ENCODE results near the gene SIVA1. TPM values are rescaled to one million over a fixed set of nuclear protein-coding genes. Genes with fewer than 3 reads are reported as not detected.

The SIVA1 gene
- total and polyA plus RNA-seq, 9 of the 15 experiments (the other 6 are each of a cell fraction or from before 2014, with no cell fraction given) = 4.2 to 186 (median 54.2) TPM

DNA sequence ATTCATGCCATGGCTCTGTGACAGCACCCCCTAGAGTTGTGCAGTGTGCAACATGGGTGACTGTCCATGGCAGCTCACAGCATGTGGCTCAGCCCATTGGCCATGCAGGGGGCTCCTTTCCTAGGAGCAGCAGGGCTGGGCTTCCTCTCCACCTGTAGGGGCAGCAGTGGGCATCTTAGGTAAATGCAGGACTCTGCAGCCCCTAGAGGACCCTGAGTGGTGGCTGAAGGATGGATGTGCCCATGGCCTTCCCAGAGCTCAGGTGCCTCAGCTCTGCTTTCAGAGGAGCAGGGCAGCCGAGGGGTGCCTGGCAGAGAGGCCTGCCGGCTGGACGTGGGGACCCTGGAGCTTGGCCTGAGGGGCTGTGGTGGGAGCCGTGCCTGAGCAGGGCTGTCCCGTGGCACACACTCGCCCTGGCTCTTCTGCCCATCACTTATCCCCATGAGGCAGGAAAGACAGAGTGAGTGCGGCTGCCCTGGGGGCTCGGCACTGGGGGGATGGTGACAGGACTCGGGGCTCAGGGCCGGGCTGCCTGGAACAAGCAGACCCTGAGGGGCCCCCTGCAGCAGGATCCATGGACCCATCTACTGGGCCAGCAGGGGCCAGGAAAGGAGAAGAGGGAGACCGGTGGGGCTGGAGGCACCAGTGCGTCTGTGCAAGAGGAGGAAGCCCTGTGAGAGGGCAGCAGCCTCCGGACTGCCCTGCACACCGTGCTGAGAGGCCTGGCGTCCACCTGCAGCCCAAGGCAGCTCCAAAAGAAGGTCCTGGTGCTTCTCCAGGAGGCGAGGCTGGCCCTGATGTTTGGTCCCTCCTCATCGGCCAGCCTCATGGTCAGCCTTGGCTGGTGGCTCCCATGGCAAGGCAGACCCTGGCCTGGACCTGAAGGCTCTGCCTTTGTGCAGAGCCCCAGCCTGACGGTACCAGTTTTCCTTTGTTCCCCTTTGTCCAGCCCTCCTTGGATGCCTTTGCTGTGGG is 21.3 kb upstream of the SIVA1 start:
- H3K4me1 ChIP-seq (replicated peaks in 1 of 2; ENCODE audit: control insufficient read depth in 2 of 2, insufficient read depth in 2 of 2, low read length in 2 of 2) = peaks cover 9 to 87% of the 10 kb centered on the region in 2 experiments
- TF ChIP-seq, protein P1, sequence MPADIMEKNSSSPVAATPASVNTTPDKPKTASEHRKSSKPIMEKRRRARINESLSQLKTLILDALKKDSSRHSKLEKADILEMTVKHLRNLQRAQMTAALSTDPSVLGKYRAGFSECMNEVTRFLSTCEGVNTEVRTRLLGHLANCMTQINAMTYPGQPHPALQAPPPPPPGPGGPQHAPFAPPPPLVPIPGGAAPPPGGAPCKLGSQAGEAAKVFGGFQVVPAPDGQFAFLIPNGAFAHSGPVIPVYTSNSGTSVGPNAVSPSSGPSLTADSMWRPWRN (IDR thresholded peaks at IDR 0.05; ENCODE audit: low read depth) = no peak
- TF ChIP-seq, protein P2, sequence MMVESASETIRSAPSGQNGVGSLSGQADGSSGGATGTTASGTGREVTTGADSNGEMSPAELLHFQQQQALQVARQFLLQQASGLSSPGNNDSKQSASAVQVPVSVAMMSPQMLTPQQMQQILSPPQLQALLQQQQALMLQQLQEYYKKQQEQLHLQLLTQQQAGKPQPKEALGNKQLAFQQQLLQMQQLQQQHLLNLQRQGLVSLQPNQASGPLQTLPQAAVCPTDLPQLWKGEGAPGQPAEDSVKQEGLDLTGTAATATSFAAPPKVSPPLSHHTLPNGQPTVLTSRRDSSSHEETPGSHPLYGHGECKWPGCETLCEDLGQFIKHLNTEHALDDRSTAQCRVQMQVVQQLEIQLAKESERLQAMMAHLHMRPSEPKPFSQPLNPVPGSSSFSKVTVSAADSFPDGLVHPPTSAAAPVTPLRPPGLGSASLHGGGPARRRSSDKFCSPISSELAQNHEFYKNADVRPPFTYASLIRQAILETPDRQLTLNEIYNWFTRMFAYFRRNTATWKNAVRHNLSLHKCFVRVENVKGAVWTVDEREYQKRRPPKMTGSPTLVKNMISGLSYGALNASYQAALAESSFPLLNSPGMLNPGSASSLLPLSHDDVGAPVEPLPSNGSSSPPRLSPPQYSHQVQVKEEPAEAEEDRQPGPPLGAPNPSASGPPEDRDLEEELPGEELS (CRISPR knock-in tag; IDR thresholded peaks at IDR 0.05; ENCODE audit: borderline replicate concordance) = no peak
- TF ChIP-seq, protein P3, sequence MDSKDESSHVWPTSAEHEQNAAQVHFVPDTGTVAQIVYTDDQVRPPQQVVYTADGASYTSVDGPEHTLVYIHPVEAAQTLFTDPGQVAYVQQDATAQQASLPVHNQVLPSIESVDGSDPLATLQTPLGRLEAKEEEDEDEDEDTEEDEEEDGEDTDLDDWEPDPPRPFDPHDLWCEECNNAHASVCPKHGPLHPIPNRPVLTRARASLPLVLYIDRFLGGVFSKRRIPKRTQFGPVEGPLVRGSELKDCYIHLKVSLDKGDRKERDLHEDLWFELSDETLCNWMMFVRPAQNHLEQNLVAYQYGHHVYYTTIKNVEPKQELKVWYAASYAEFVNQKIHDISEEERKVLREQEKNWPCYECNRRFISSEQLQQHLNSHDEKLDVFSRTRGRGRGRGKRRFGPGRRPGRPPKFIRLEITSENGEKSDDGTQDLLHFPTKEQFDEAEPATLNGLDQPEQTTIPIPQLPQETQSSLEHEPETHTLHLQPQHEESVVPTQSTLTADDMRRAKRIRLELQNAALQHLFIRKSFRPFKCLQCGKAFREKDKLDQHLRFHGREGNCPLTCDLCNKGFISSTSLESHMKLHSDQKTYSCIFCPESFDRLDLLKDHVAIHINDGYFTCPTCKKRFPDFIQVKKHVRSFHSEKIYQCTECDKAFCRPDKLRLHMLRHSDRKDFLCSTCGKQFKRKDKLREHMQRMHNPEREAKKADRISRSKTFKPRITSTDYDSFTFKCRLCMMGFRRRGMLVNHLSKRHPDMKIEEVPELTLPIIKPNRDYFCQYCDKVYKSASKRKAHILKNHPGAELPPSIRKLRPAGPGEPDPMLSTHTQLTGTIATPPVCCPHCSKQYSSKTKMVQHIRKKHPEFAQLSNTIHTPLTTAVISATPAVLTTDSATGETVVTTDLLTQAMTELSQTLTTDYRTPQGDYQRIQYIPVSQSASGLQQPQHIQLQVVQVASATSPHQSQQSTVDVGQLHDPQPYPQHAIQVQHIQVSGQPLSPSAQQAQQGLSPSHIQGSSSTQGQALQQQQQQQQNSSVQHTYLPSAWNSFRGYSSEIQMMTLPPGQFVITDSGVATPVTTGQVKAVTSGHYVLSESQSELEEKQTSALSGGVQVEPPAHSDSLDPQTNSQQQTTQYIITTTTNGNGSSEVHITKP (IDR thresholded peaks at IDR 0.05; ENCODE audit: partially characterized antibody) = peak; percentile 66
- no peak for TF ChIP-seq POU5F1 (IDR thresholded peaks at IDR 0.05; ENCODE audit: borderline replicate concordance, low read depth, low read length, partially characterized antibody)
- no peak for TF ChIP-seq MYNN (IDR thresholded peaks at IDR 0.05)
- TF ChIP-seq MYNN (CRISPR knock-in tag; IDR thresholded peaks at IDR 0.05) = no peak
- TF ChIP-seq, protein P4, sequence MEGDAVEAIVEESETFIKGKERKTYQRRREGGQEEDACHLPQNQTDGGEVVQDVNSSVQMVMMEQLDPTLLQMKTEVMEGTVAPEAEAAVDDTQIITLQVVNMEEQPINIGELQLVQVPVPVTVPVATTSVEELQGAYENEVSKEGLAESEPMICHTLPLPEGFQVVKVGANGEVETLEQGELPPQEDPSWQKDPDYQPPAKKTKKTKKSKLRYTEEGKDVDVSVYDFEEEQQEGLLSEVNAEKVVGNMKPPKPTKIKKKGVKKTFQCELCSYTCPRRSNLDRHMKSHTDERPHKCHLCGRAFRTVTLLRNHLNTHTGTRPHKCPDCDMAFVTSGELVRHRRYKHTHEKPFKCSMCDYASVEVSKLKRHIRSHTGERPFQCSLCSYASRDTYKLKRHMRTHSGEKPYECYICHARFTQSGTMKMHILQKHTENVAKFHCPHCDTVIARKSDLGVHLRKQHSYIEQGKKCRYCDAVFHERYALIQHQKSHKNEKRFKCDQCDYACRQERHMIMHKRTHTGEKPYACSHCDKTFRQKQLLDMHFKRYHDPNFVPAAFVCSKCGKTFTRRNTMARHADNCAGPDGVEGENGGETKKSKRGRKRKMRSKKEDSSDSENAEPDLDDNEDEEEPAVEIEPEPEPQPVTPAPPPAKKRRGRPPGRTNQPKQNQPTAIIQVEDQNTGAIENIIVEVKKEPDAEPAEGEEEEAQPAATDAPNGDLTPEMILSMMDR (IDR thresholded peaks at IDR 0.05 in 2 of 3, conservative IDR thresholded peaks at IDR 0.05 in 1 of 3; ENCODE audit: insufficient read depth in 2 of 3, low read depth in 1 of 3, low read length in 3 of 3) = peak; percentile 64 to 96 (median 66)
- TF ChIP-seq CBX3 (IDR thresholded peaks at IDR 0.05; ENCODE audit: borderline replicate concordance in 1 of 2, low read length in 2 of 2) = 0 out of 3 replicates have a peak, but pooled peaks of 1 of the 2 experiments have one; percentile 23
- no peak for TF ChIP-seq ZKSCAN3 (CRISPR knock-in tag; IDR thresholded peaks at IDR 0.05)

More for the DNA sequence above, 21.3 kb upstream of the SIVA1 start:
- CTCF ChIA-PET (ENCODE audit: low intra/inter-chr PET ratio) = no interaction called here
- POLR2A ChIA-PET = interaction anchor here (0.6 to 1.1 kb wide), 2 partner anchors 21 to 91 kb away, joined by 3 read pairs; partner anchors contain the start of gene SIVA1
- peak; percentile 69 for ATAC-seq
- Histone ChIP-seq H3K27me3 (ENCODE audit: control insufficient read depth in 2 of 2, insufficient read depth in 2 of 2, low read length in 2 of 2) (no peaks in the 10 kb centered on the region), H3K9ac (ENCODE audit: insufficient read depth in 1 of 2, low read depth in 2 of 2, low read length in 2 of 2) (peak overlapping the region in 1 of 2 experiments; percentile 45; a peak in 2 of 4 replicates), H3K9me1 (ENCODE audit: control insufficient read depth, insufficient read depth, low read length) (peaks cover 4% of the 10 kb centered on the region), H3K79me2 (ENCODE audit: control insufficient read depth, insufficient read depth, low read length) (peaks cover 3% of the 10 kb centered on the region; the same call in 1 of the 3 replicates), H3K4me3 (no peak overlapping the region), H2AFZ (ENCODE audit: low read depth, low read length) (no peak overlapping the region), H3K36me3 (ENCODE audit: control insufficient read depth, insufficient read depth, low read length) (no peaks in the 10 kb centered on the region), H3K27ac (ENCODE audit: extremely low read depth, low read depth, low read length) (no peak overlapping the region), H4K20me1 (replicated peaks; ENCODE audit: control insufficient read depth, insufficient read depth, low read length) (no peaks in the 10 kb centered on the region; the same call in 1 of the 2 replicates), H3K4me2 (ENCODE audit: insufficient read depth, low read length) (no peak overlapping the region), H3K9me3 (replicated peaks; ENCODE audit: control insufficient read depth, insufficient read depth, low read depth, low read length) (no peaks in the 10 kb centered on the region)
- no TSS peak for BruUV-seq (replicated peaks)
- in situ Hi-C loops (cut with MboI) (no loop called here), intact Hi-C loops (cut with micrococcal nuclease) (no loop called here)
- DNase-seq (ENCODE audit: extremely low read depth in 1 of 4, low spot score in 3 of 4) = peak; percentile 44 to 54 (median 50)
- no peak for FAIRE-seq
- 70% methylated on average over 14 of the region's 18 CpGs for WGBS (ENCODE audit: insufficient coverage, low coverage, missing lambda C conversion rate)

Measured in K562 (cell line).